HepG2 (cell line): ENCODE results near the gene ODC1. TPM values are rescaled to one million over a fixed set of nuclear protein-coding genes. Genes with fewer than 3 reads are reported as not detected.

Experiments used
- ATF2 ChIP-seq: sonication (generic); formaldehyde crosslinking; IDR thresholded peaks from 2 replicates; pipeline ENCODE4 v1.4.0; 2020; ENCODE audit warnings: missing genetic modification reagents
- DRAP1 ChIP-seq: IDR thresholded peaks from 2 replicates; pipeline ENCODE4 v1.6.1; 2016; ENCODE audit warnings: missing genetic modification reagents, missing compliant biosample characterization
- EED ChIP-seq: sonication (generic); formaldehyde crosslinking; IDR thresholded peaks from 2 replicates; pipeline ENCODE4 v1.5.0; 2020; ENCODE audit warnings: mild to moderate bottlenecking, missing genetic modification reagents
- NFAT5 ChIP-seq: sonication (generic); formaldehyde crosslinking; IDR thresholded peaks from 2 replicates; pipeline ENCODE4 v1.4.0; 2020; ENCODE audit warnings: missing genetic modification reagents
- SMAD3 ChIP-seq: sonication (generic); formaldehyde crosslinking; IDR thresholded peaks from 2 replicates; pipeline ENCODE4 v1.4.0; 2020; ENCODE audit warnings: missing genetic modification reagents
- SP140L ChIP-seq: sonication (generic); formaldehyde crosslinking; IDR thresholded peaks from 2 replicates; pipeline ENCODE4 v1.4.0; 2020; ENCODE audit warnings: missing genetic modification reagents, borderline replicate concordance
- TRIM24 ChIP-seq: sonication (generic); formaldehyde crosslinking; IDR thresholded peaks from 2 replicates; pipeline ENCODE4 v1.8.0; 2022; ENCODE audit warnings: mild to moderate bottlenecking, missing genetic modification reagents
- ZBTB21 ChIP-seq: sonication (generic); formaldehyde crosslinking; IDR thresholded peaks from 2 replicates; pipeline ENCODE4 v1.4.0; 2020; ENCODE audit warnings: missing genetic modification reagents
- ZBTB39 ChIP-seq: sonication (generic); formaldehyde crosslinking; IDR thresholded peaks from 2 replicates; pipeline ENCODE4 v1.5.0; 2020; ENCODE audit warnings: missing genetic modification reagents
- ZMAT3 ChIP-seq: sonication (generic); formaldehyde crosslinking; conservative IDR thresholded peaks from 2 replicates; pipeline ENCODE4 v1.7.0; 2021; ENCODE audit warnings: missing genetic modification reagents
- ZNF232 ChIP-seq: sonication (generic); formaldehyde crosslinking; IDR thresholded peaks from 2 replicates; pipeline ENCODE4 v1.4.0; 2020; ENCODE audit warnings: missing genetic modification reagents, borderline replicate concordance
- ZNF484 ChIP-seq: sonication (generic); formaldehyde crosslinking; IDR thresholded peaks from 2 replicates; pipeline ENCODE4 v1.5.1; 2020; ENCODE audit warnings: mild to moderate bottlenecking, low read depth, missing genetic modification reagents, borderline replicate concordance
- ZNF512B ChIP-seq: sonication (generic); formaldehyde crosslinking; IDR thresholded peaks from 2 replicates; pipeline ENCODE4 v1.5.1; 2020; ENCODE audit warnings: missing genetic modification reagents, mild to moderate bottlenecking, borderline replicate concordance
- ZNF562 ChIP-seq: sonication (generic); formaldehyde crosslinking; IDR thresholded peaks from 2 replicates; pipeline ENCODE4 v1.8.0; 2022; ENCODE audit warnings: missing genetic modification reagents, borderline replicate concordance
- ZNF710 ChIP-seq: sonication (generic); formaldehyde crosslinking; IDR thresholded peaks from 2 replicates; pipeline ENCODE4 v1.5.0; 2020; ENCODE audit warnings: mild to moderate bottlenecking, missing genetic modification reagents, borderline replicate concordance
- polyA plus RNA-seq, 8 experiments: library from polyadenylated mRNA; depleted of rRNA in 3 of 8; stranded (reverse) in 7 of 8; unstranded in 1 of 8; fragments of >200 nt; fragmentation: Illumina TruSeq in 4 of 8; extraction: Trizol in 4 of 8; gene quantifications; 2 replicates each; pipeline versions ENCODE4 v1.2.1 to v1.2.3, GENCODE V29; 2011 to 2016; ENCODE audit warnings: low read depth in 4 of 8, missing spikeins in 1 of 8, mixed read lengths in 1 of 8; ENCODE audit not compliant: insufficient read depth in 1 of 8
- total RNA-seq, 5 experiments: library from RNA; depleted of rRNA; stranded (reverse); fragments of >200 nt; fragmentation: Illumina TruSeq; extraction: Trizol; gene quantifications; 2 replicates each; pipeline ENCODE4 v1.2.3, GENCODE V29; 2016; ENCODE audit warnings: low read depth in 1 of 5

Gene ODC1
- total and polyA plus RNA-seq, 2 of the 13 experiments (the other 11 are each of a cell fraction or from before 2014, with no cell fraction given), result 142 to 371 TPM

GRCh38 chr2:10452312-10452711 lies 4.2 kb upstream of the ODC1 start (continued):
- TF ChIP-seq NFAT5 (CRISPR knock-in tag), result no peak
- TF ChIP-seq ZNF512B, result no peak
- TF ChIP-seq ZNF232, result 0 out of 2 replicates have a peak, but pooled peaks have one; percentile 39
- 0 out of 2 replicates have a peak, but pooled peaks have one; percentile 48 for TF ChIP-seq SMAD3 (CRISPR knock-in tag)
- no peak for TF ChIP-seq ZBTB39 (CRISPR knock-in tag)
- TF ChIP-seq ATF2, result no peak
- no peak for TF ChIP-seq DRAP1 (CRISPR knock-in tag)
- TF ChIP-seq SP140L (CRISPR knock-in tag), result no peak
- no peak for TF ChIP-seq ZNF484
- no peak for TF ChIP-seq EED (CRISPR knock-in tag)
- peak; percentile 59; the same call in 1 of the 2 replicates for TF ChIP-seq ZMAT3
- TF ChIP-seq ZNF710 (CRISPR knock-in tag), result no peak
- TF ChIP-seq TRIM24 (CRISPR knock-in tag), result no peak
- TF ChIP-seq ZBTB21 (CRISPR knock-in tag), result peak; percentile 72
- no peak for TF ChIP-seq ZNF562
